Neural cell (in vitro differentiated cells): Measurements from ENCODE around the gene SLC12A5. TPM values are rescaled to one million over a fixed set of nuclear protein-coding genes. Genes with fewer than 3 reads are reported as not detected.
A peak's percentile ranks its signal among the peaks of the same experiment; 100 is the strongest.

Source experiments
- H2AFZ ChIP-seq: fragments of 200-600, 300-800 bp; sonication (generic), shearing (Covaris generic); 2 replicates; pipeline ENCODE4 v1.6.0; 2014; ENCODE audit warnings: low read depth, mild to moderate bottlenecking, antibody characterized with exemption, low read length, moderate library complexity
- H3F3A ChIP-seq: fragments of 200-600 bp; shearing (Covaris generic); 2 replicates; pipeline ENCODE4 v1.6.1; 2016; ENCODE audit warnings: mild to moderate bottlenecking, moderate library complexity, mixed read lengths, antibody characterized with exemption, low read length; ENCODE audit not compliant: insufficient read depth, poor library complexity, severe bottlenecking
- H3K27ac ChIP-seq: fragments of 200-600, 300-800 bp; sonication (generic), shearing (Covaris generic); 2 replicates; pipeline ENCODE4 v1.5.1; 2014; ENCODE audit warnings: mild to moderate bottlenecking, low read length, moderate library complexity
- H3K27me3 ChIP-seq: fragments of 300-800, 200-600 bp; sonication (generic), shearing (Covaris generic); 2 replicates; pipeline ENCODE4 v1.6.0; 2014; ENCODE audit warnings: mild to moderate bottlenecking, low read depth, low read length, moderate library complexity; ENCODE audit not compliant: insufficient read depth
- H3K36me3 ChIP-seq: fragments of 300-800, 200-600 bp; sonication (generic), shearing (Covaris generic); 2 replicates; pipeline ENCODE4 v1.5.1; 2014; ENCODE audit warnings: mild to moderate bottlenecking, antibody characterized with exemption, low read length, moderate library complexity; ENCODE audit not compliant: insufficient read depth
- H3K4me2 ChIP-seq: fragments of 300-800, 200-600 bp; sonication (generic), shearing (Covaris generic); 2 replicates; pipeline ENCODE4 v1.6.0; 2014; ENCODE audit warnings: mild to moderate bottlenecking, low read length
- H3K4me3 ChIP-seq: fragments of 300-800, 200-600 bp; sonication (generic), shearing (Covaris generic); 2 replicates; pipeline ENCODE4 v1.5.1; 2014; ENCODE audit warnings: mild to moderate bottlenecking, low read length, moderate library complexity
- H3K79me2 ChIP-seq: fragments of 200-600 bp; shearing (Covaris generic); replicated peaks from 2 replicates; pipeline ENCODE4 v1.6.0; 2014; ENCODE audit warnings: mild to moderate bottlenecking, low read length, moderate library complexity; ENCODE audit not compliant: insufficient read depth
- H3K9ac ChIP-seq: fragments of 300-800, 200-600 bp; sonication (generic), shearing (Covaris generic); 2 replicates; pipeline ENCODE4 v1.6.1; 2016; ENCODE audit warnings: mild to moderate bottlenecking, low read length, mixed read lengths
- H3K9me2 ChIP-seq: fragments of 200-600 bp; shearing (Covaris generic); 2 replicates; pipeline ENCODE4 v1.6.1; 2016; ENCODE audit warnings: mild to moderate bottlenecking, low read length, mixed read lengths; ENCODE audit not compliant: insufficient read depth
- H3K9me3 ChIP-seq: fragments of 200-600, 300-800 bp; sonication (generic), shearing (Covaris generic); 2 replicates; pipeline ENCODE4 v1.6.1; 2016; ENCODE audit warnings: mild to moderate bottlenecking, mixed run types, low read length, moderate library complexity, mixed read lengths
- H4K20me1 ChIP-seq: fragments of 200-600 bp; shearing (Covaris generic); 2 replicates; pipeline ENCODE4 v1.6.1; 2016; ENCODE audit warnings: mild to moderate bottlenecking, mixed run types; ENCODE audit not compliant: insufficient read depth
- EP300 ChIP-seq: fragments of 450-650 bp; conservative IDR thresholded peaks from 2 replicates; pipeline ENCODE4 v1.6.1; 2014; ENCODE audit warnings: antibody characterized with exemption, mild to moderate bottlenecking, moderate library complexity; ENCODE audit not compliant: poor library complexity, severe bottlenecking
- EZH2 ChIP-seq: fragments of 200-600, 300-800 bp; shearing (Covaris generic), sonication (generic); IDR thresholded peaks from 2 replicates; pipeline ENCODE4 v1.6.1; 2014; ENCODE audit warnings: antibody characterized with exemption, low read length, borderline replicate concordance, mild to moderate bottlenecking; ENCODE audit not compliant: insufficient read depth, poor library complexity, severe bottlenecking
- MXI1 ChIP-seq: fragments of 450-650 bp; conservative IDR thresholded peaks from 2 replicates; pipeline ENCODE4 v1.6.1; 2014; ENCODE audit warnings: antibody characterized with exemption, mild to moderate bottlenecking; ENCODE audit not compliant: poor library complexity, severe bottlenecking
- POLR2AphosphoS5 ChIP-seq: IDR thresholded peaks from 2 replicates; pipeline ENCODE4 v1.6.1; 2012
- RAD21 ChIP-seq: fragments of 450-650 bp; conservative IDR thresholded peaks from 2 replicates; pipeline ENCODE4 v1.6.1; 2014; ENCODE audit warnings: antibody characterized with exemption, mild to moderate bottlenecking, moderate library complexity
- SMC3 ChIP-seq: fragments of 450-650 bp; conservative IDR thresholded peaks from 2 replicates; pipeline ENCODE4 v1.6.1; 2014; ENCODE audit warnings: antibody characterized with exemption, mild to moderate bottlenecking, moderate library complexity; ENCODE audit not compliant: poor library complexity
- TAF1 ChIP-seq: IDR thresholded peaks from 2 replicates; pipeline ENCODE4 v1.6.1; 2012; ENCODE audit warnings: low read depth
- polyA plus RNA-seq: library from polyadenylated mRNA; depleted of rRNA; stranded (reverse); fragments of >200 nt; gene quantifications from 2 replicates; pipeline ENCODE4 v1.2.3, GENCODE V29; 2014
- TF ChIP-seq, protein P1 (sequence below): IDR thresholded peaks from 2 replicates; pipeline ENCODE4 v1.6.1; 2012; ENCODE audit warnings: borderline replicate concordance
- TF ChIP-seq, protein P2 (sequence below): fragments of 450-650 bp; IDR thresholded peaks from 2 replicates; pipeline ENCODE4 v1.5.1; 2014; ENCODE audit warnings: antibody characterized with exemption, mild to moderate bottlenecking, moderate library complexity; ENCODE audit not compliant: poor library complexity, severe bottlenecking

SLC12A5 gene
- polyA plus RNA-seq, 1 donor from 2014 or later: 53.1 TPM

DNA sequence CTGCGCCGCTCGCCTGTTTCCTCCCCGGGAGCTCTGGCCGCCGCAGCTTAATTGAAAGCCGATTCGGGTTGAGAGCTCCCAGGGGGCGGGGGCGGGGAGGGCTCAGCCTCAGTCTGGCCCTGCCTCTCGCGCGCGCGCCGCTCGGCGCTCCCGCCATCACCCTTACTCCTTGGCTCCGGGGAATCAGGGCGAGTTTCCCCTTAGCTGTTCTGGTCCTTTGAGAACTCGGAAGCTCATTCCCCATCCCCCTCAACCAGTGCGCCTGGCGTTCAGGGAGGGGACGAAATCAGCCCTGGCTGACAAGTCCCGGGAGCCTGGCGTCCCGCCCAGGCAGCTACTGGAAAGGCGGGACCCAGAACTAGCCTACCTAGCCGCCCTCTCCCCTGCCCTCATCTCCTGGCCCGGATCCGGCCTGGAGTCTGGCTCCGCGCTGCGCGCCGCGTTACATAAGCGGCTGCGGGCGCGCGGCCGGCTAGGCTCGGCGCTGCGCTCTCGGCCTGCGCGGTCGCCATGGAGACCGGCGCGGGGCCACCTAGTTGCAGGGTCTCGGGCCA lies 2.8 kb downstream of the SLC12A5 start:
- TF ChIP-seq RAD21 (peak; percentile 46), TAF1 (no peak), EP300 (peak; percentile 52), MXI1 (peak; percentile 60)
- TF ChIP-seq, protein P1, sequence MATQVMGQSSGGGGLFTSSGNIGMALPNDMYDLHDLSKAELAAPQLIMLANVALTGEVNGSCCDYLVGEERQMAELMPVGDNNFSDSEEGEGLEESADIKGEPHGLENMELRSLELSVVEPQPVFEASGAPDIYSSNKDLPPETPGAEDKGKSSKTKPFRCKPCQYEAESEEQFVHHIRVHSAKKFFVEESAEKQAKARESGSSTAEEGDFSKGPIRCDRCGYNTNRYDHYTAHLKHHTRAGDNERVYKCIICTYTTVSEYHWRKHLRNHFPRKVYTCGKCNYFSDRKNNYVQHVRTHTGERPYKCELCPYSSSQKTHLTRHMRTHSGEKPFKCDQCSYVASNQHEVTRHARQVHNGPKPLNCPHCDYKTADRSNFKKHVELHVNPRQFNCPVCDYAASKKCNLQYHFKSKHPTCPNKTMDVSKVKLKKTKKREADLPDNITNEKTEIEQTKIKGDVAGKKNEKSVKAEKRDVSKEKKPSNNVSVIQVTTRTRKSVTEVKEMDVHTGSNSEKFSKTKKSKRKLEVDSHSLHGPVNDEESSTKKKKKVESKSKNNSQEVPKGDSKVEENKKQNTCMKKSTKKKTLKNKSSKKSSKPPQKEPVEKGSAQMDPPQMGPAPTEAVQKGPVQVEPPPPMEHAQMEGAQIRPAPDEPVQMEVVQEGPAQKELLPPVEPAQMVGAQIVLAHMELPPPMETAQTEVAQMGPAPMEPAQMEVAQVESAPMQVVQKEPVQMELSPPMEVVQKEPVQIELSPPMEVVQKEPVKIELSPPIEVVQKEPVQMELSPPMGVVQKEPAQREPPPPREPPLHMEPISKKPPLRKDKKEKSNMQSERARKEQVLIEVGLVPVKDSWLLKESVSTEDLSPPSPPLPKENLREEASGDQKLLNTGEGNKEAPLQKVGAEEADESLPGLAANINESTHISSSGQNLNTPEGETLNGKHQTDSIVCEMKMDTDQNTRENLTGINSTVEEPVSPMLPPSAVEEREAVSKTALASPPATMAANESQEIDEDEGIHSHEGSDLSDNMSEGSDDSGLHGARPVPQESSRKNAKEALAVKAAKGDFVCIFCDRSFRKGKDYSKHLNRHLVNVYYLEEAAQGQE: peak; percentile 37
- Histone ChIP-seq H3K9ac (peak overlapping the region; percentile 87), H3K79me2 (peaks cover 31% of the 10 kb centered on the region), H3K4me3 (peak overlapping the region; percentile 86), H3K4me2 (peak overlapping the region; percentile 98), H3K27ac (peak overlapping the region; percentile 92), H2AFZ (peak overlapping the region; percentile 80), H3F3A (no peaks in the 10 kb centered on the region), H3K36me3 (no peaks in the 10 kb centered on the region), H4K20me1 (no peaks in the 10 kb centered on the region), H3K9me2 (no peaks in the 10 kb centered on the region), H3K9me3 (no peaks in the 10 kb centered on the region), H3K27me3 (peaks cover 11% of the 10 kb centered on the region)

DNA sequence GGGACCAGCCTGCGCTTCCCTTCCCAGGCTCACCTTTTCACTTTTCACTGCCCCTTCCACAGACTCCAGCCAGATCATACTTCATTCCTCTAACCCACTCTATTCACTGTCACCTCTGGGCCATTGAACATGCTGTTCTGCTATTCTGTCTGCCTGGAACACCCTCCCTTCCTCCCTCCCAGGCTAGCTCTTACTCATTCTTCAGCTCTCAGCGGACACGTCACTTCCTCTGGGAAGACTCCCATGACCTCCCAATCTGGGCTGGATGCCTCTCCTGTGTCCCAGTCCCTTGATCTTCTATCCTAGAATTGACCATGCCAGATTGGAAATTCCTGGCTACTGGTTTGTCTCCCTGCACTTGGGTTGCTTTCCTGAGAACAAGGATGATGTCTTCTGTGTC lies 5.0 kb downstream of the SLC12A5 start:
- H3K4me3 ChIP-seq: no peak overlapping the region
- H2AFZ ChIP-seq: no peak overlapping the region
- no peak overlapping the region for H3K27ac ChIP-seq
- no peaks in the 10 kb centered on the region for H4K20me1 ChIP-seq
- peaks cover 13% of the 10 kb centered on the region for H3K79me2 ChIP-seq
- H3K9ac ChIP-seq: no peak overlapping the region
- peaks cover 11% of the 10 kb centered on the region for H3K27me3 ChIP-seq
- no peaks in the 10 kb centered on the region for H3K36me3 ChIP-seq
- no peaks in the 10 kb centered on the region for H3F3A ChIP-seq
- TF ChIP-seq TAF1: no peak
- no peak for TF ChIP-seq POLR2AphosphoS5
- TF ChIP-seq RAD21: no peak
- no peak for TF ChIP-seq MXI1
- TF ChIP-seq EZH2: no peak
- no peak for TF ChIP-seq SMC3
- TF ChIP-seq EP300: no peak
- no peaks in the 10 kb centered on the region for H3K9me2 ChIP-seq
- no peak overlapping the region for H3K4me2 ChIP-seq
- H3K9me3 ChIP-seq: no peaks in the 10 kb centered on the region

DNA sequence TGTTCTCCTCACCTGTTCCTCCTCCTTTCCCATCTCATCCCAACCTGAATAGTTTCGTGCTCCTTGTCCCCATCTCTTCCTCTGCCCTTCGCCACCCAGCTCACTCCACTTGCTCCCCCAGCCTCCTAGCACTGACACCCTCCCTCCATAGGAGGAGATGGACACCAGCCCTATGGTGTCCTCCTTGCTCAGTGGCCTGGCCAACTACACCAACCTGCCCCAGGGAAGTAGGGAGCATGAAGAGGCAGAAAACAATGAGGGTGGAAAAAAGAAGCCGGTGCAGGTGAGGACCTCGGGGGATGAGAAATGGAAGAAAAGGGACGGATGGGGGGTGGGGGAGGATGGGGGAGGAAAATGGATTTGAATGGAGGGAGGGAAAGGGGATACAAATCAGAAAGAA lies 6.2 kb downstream of the SLC12A5 start:
- no peak overlapping the region for H3K9ac ChIP-seq
- no peaks in the 10 kb centered on the region for H4K20me1 ChIP-seq
- H3K36me3 ChIP-seq: no peaks in the 10 kb centered on the region
- no peak overlapping the region for H3K4me3 ChIP-seq
- H3K9me2 ChIP-seq: no peaks in the 10 kb centered on the region
- peaks cover 8% of the 10 kb centered on the region for H3K79me2 ChIP-seq
- H3K27me3 ChIP-seq: peaks cover 11% of the 10 kb centered on the region
- no peak overlapping the region for H3K4me2 ChIP-seq
- H3K9me3 ChIP-seq: no peaks in the 10 kb centered on the region
- no peaks in the 10 kb centered on the region for H3F3A ChIP-seq
- H2AFZ ChIP-seq: no peak overlapping the region
- H3K27ac ChIP-seq: no peak overlapping the region
- TF ChIP-seq, protein P1: no peak
- TF ChIP-seq EZH2 (no peak), TAF1 (no peak), MXI1 (no peak), RAD21 (no peak), EP300 (no peak), SMC3 (no peak), POLR2AphosphoS5 (no peak)
- TF ChIP-seq, protein P2, sequence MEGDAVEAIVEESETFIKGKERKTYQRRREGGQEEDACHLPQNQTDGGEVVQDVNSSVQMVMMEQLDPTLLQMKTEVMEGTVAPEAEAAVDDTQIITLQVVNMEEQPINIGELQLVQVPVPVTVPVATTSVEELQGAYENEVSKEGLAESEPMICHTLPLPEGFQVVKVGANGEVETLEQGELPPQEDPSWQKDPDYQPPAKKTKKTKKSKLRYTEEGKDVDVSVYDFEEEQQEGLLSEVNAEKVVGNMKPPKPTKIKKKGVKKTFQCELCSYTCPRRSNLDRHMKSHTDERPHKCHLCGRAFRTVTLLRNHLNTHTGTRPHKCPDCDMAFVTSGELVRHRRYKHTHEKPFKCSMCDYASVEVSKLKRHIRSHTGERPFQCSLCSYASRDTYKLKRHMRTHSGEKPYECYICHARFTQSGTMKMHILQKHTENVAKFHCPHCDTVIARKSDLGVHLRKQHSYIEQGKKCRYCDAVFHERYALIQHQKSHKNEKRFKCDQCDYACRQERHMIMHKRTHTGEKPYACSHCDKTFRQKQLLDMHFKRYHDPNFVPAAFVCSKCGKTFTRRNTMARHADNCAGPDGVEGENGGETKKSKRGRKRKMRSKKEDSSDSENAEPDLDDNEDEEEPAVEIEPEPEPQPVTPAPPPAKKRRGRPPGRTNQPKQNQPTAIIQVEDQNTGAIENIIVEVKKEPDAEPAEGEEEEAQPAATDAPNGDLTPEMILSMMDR: no peak
